GM18868 (cell line): ENCODE measurements around the gene COL27A1.

Experiments
- ATAC-seq: cut with Tn5 transposase; IDR thresholded peaks from one replicate; pipeline ENCODE4 v1.9.1; 2021; ENCODE audit warnings: mild to moderate bottlenecking, moderate library complexity; ENCODE audit not compliant: unreplicated experiment

The COL27A1 gene

GRCh38 chr9:114348261-114348905 lies 193.0 kb downstream of the COL27A1 start:
- no peak for ATAC-seq

- ATAC-seq: peak; percentile 93
Observed at GRCh38 chr9:114348906-114349482, 193.7 kb downstream of the COL27A1 start.

- ATAC-seq: no peak
Observed at GRCh38 chr9:114349713-114350480, 194.6 kb downstream of the COL27A1 start.

GRCh38 chr9:114350636-114351401 lies 195.5 kb downstream of the COL27A1 start:
- ATAC-seq: no peak

GRCh38 chr9:114351932-114352331 lies 196.6 kb downstream of the COL27A1 start:
- no peak for ATAC-seq

GRCh38 chr9:114355821-114356220 lies 200.5 kb downstream of the COL27A1 start:
- no peak for ATAC-seq

GRCh38 chr9:114356792-114357191 lies 201.5 kb downstream of the COL27A1 start:
- ATAC-seq: no peak

GRCh38 chr9:114357360-114357759 lies 202.0 kb downstream of the COL27A1 start:
- no peak for ATAC-seq

GRCh38 chr9:114357911-114358328 lies 202.6 kb downstream of the COL27A1 start:
- ATAC-seq: no peak

GRCh38 chr9:114359801-114360200 lies 204.5 kb downstream of the COL27A1 start:
- no peak for ATAC-seq

- no peak for ATAC-seq
Observed at GRCh38 chr9:114361542-114361941, 206.2 kb downstream of the COL27A1 start.
